NB4 (cell line): Measurements from ENCODE around the gene CADPS.

Experiments
- MYC ChIP-seq: IDR thresholded peaks from 2 replicates; pipeline ENCODE4 v1.6.1; 2011; ENCODE audit warnings: low read depth, low read length
- POLR2A ChIP-seq: IDR thresholded peaks from 2 replicates; pipeline ENCODE4 v1.6.1; 2011; ENCODE audit warnings: mild to moderate bottlenecking; ENCODE audit not compliant: insufficient read length; ENCODE audit errors: extremely low read depth
- TF ChIP-seq, protein P1 (sequence below): IDR thresholded peaks from one replicate; pipeline ENCODE4 v1.5.1; 2012; ENCODE audit warnings: low read depth, low read length
- TF ChIP-seq, protein P2 (sequence below): IDR thresholded peaks from 2 replicates; pipeline ENCODE4 v1.6.1; 2011; ENCODE audit warnings: low read depth, low read length

DNA sequence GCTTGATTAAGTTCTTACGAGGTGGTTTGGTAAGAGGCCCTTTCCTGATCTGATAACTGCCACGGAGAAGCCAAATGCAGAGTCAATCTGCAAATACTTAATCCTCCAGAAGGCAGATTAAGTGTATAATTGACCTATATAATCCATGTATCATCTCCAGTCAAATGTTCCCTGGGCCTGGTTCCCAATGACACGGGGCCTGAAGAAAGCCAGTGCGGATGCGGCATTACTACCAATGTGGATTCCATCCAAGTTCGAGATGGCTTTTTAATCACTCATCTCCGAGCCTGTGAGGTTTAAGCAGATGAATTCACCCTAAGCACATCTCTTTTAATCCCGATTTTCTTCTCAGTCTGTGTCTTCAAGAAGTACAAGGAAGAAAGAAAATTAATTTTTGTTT is 441.8 kb downstream of the CADPS start:
- TF ChIP-seq, protein P1, sequence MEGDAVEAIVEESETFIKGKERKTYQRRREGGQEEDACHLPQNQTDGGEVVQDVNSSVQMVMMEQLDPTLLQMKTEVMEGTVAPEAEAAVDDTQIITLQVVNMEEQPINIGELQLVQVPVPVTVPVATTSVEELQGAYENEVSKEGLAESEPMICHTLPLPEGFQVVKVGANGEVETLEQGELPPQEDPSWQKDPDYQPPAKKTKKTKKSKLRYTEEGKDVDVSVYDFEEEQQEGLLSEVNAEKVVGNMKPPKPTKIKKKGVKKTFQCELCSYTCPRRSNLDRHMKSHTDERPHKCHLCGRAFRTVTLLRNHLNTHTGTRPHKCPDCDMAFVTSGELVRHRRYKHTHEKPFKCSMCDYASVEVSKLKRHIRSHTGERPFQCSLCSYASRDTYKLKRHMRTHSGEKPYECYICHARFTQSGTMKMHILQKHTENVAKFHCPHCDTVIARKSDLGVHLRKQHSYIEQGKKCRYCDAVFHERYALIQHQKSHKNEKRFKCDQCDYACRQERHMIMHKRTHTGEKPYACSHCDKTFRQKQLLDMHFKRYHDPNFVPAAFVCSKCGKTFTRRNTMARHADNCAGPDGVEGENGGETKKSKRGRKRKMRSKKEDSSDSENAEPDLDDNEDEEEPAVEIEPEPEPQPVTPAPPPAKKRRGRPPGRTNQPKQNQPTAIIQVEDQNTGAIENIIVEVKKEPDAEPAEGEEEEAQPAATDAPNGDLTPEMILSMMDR, result no peak
- TF ChIP-seq, protein P2, sequence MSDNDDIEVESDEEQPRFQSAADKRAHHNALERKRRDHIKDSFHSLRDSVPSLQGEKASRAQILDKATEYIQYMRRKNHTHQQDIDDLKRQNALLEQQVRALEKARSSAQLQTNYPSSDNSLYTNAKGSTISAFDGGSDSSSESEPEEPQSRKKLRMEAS, result no peak
- TF ChIP-seq POLR2A (no peak), MYC (no peak)
